ENCODE measurements around the gene GLI2. TPM values are rescaled to one million over a fixed set of nuclear protein-coding genes. Genes with fewer than 3 reads are reported as not detected.

Gene GLI2
- total and polyA plus RNA-seq, 2 of the 13 experiments (the other 11 are each of a cell fraction or from before 2014, with no cell fraction given), result not detected

- Histone ChIP-seq H3K27me3 (ENCODE audit: control insufficient read depth in 1 of 2, insufficient read depth in 2 of 2, low read length in 2 of 2) (peaks cover 17 to 80% of the 10 kb centered on the region in 2 experiments; a peak in 4 of 5 replicates), H3K9ac (ENCODE audit: insufficient read depth, low read depth, low read length) (no peak overlapping the region), H3K9me3 (ENCODE audit: low read length) (no peaks in the 10 kb centered on the region), H3K4me1 (ENCODE audit: insufficient read depth, low read length) (no peaks in the 10 kb centered on the region), H3K27ac (ENCODE audit: extremely low read length, insufficient read depth, low read length) (no peak overlapping the region), H3K4me2 (ENCODE audit: low read depth, low read length) (no peak overlapping the region), H3K36me3 (replicated peaks in 1 of 2; ENCODE audit: control insufficient read depth in 1 of 2, insufficient read depth in 2 of 2, low read length in 2 of 2) (no peaks in the 10 kb centered on the region), H4K20me1 (ENCODE audit: insufficient read depth, low read length) (no peaks in the 10 kb centered on the region; the same call in 1 of the 2 replicates), H2AFZ (ENCODE audit: low read length) (no peak overlapping the region), H3K4me3 (replicated peaks in 1 of 3; ENCODE audit: insufficient read depth in 1 of 3, low read depth in 2 of 3, low read length in 3 of 3) (no peak overlapping the region), H3K79me2 (ENCODE audit: insufficient read depth, low read length) (no peaks in the 10 kb centered on the region)
- POLR2A ChIA-PET, result no interaction called here
- DNase-seq (ENCODE audit: low spot score) (no peak), ATAC-seq (no peak), FAIRE-seq (no peak)
- intact Hi-C loops (cut with micrococcal nuclease; ENCODE audit: unreplicated experiment), result no loop called here
- CTCF ChIA-PET (ENCODE audit: low intra/inter-chr PET ratio, low total read pairs), result no interaction called here
- WGBS (ENCODE audit: low lambda C conversion rate), result 43% methylated on average over 11 of the region's 17 CpGs
- in situ Hi-C loops (cut with HindIII; ENCODE audit: extremely low pct_ligation_motif_present, low pct_unique_long_range_greater_than_20kb), result no loop called here
- TF ChIP-seq CREBL2 (CRISPR knock-in tag; IDR thresholded peaks at IDR 0.05; ENCODE audit: borderline replicate concordance) (no peak), ZNF251 (CRISPR knock-in tag; IDR thresholded peaks at IDR 0.05) (no peak), ZNF121 (CRISPR knock-in tag; IDR thresholded peaks at IDR 0.05) (no peak), ZNF660 (CRISPR knock-in tag; IDR thresholded peaks at IDR 0.05; ENCODE audit: borderline replicate concordance, low read depth) (no peak), ZNF234 (CRISPR knock-in tag; conservative IDR thresholded peaks at IDR 0.05) (no peak), CERS6 (CRISPR knock-in tag; IDR thresholded peaks at IDR 0.05) (no peak), TOE1 (CRISPR knock-in tag; IDR thresholded peaks at IDR 0.05) (no peak), KDM1A (CRISPR knock-in tag; IDR thresholded peaks at IDR 0.05) (no peak), ZNF652 (CRISPR knock-in tag; IDR thresholded peaks at IDR 0.05; ENCODE audit: borderline replicate concordance, low read depth) (no peak), HNF1B (CRISPR knock-in tag; IDR thresholded peaks at IDR 0.05) (no peak), ZSCAN30 (CRISPR knock-in tag; IDR thresholded peaks at IDR 0.05) (no peak), ZEB1 (IDR thresholded peaks at IDR 0.05; ENCODE audit: insufficient replicate concordance, low read depth) (no peak), TEAD3 (CRISPR knock-in tag; optimal IDR thresholded peaks at IDR 0.05; ENCODE audit: borderline replicate concordance) (no peak), TOPORS (CRISPR knock-in tag; IDR thresholded peaks at IDR 0.05) (no peak), NR2F1 (CRISPR knock-in tag; IDR thresholded peaks at IDR 0.05) (no peak), LBX2 (CRISPR knock-in tag; IDR thresholded peaks at IDR 0.05; ENCODE audit: borderline replicate concordance) (no peak)
- no TSS peak for BruUV-seq (replicated peaks)
Measured at GRCh38 chr2:120773186-120773800, 37.6 kb downstream of the GLI2 start.
